GM12878 (cell line): Measurements from ENCODE around the gene DGLUCY. TPM values are rescaled to one million over a fixed set of nuclear protein-coding genes. Genes with fewer than 3 reads are reported as not detected.
A peak's percentile ranks its signal among the peaks of the same experiment; 100 is the strongest.

Experiments
- BRCA1 ChIP-seq: IDR thresholded peaks from 2 replicates; pipeline ENCODE4 v1.6.1; 2011; ENCODE audit warnings: low read depth, low read length, improper control_type of control experiment
- CHD1 ChIP-seq: IDR thresholded peaks from 2 replicates; pipeline ENCODE4 v1.6.1; 2012; ENCODE audit warnings: low read depth, low read length, improper control_type of control experiment
- CHD2 ChIP-seq: IDR thresholded peaks from 2 replicates; pipeline ENCODE4 v1.6.1; 2011; ENCODE audit warnings: low read depth, low read length, improper control_type of control experiment, borderline replicate concordance
- E2F4 ChIP-seq: IDR thresholded peaks from 2 replicates; pipeline ENCODE4 v1.6.1; 2012; ENCODE audit warnings: low read depth, low read length, improper control_type of control experiment
- E4F1 ChIP-seq: fragments of 450-650 bp; IDR thresholded peaks from 2 replicates; pipeline ENCODE4 v1.6.1; 2018; ENCODE audit warnings: borderline replicate concordance, mild to moderate bottlenecking; ENCODE audit not compliant: partially characterized antibody
- ELK1 ChIP-seq: IDR thresholded peaks from 2 replicates; pipeline ENCODE4 v1.6.1; 2012; ENCODE audit warnings: low read depth, low read length, improper control_type of control experiment
- FOS ChIP-seq: IDR thresholded peaks from 3 replicates; pipeline ENCODE4 v1.6.1; 2011; ENCODE audit warnings: borderline replicate concordance; ENCODE audit not compliant: insufficient read length; ENCODE audit errors: extremely low read depth
- NBN ChIP-seq: fragments of 450-650 bp; IDR thresholded peaks from 2 replicates; pipeline ENCODE4 v1.6.1; 2016
- NR2C2 ChIP-seq: IDR thresholded peaks from 2 replicates; pipeline ENCODE4 v1.6.1; 2011; ENCODE audit warnings: borderline replicate concordance, low read depth; ENCODE audit not compliant: control insufficient read depth, insufficient read length
- NRF1 ChIP-seq: conservative IDR thresholded peaks from 2 replicates; pipeline ENCODE4 v1.6.1; 2011; ENCODE audit warnings: mild to moderate bottlenecking, low read depth, low read length, improper control_type of control experiment
- PKNOX1 ChIP-seq: fragments of 450-650 bp; IDR thresholded peaks from 2 replicates; pipeline ENCODE4 v1.6.1; 2016; ENCODE audit warnings: mild to moderate bottlenecking
- SIX5 ChIP-seq: IDR thresholded peaks from 2 replicates; pipeline ENCODE4 v1.6.1; 2011; ENCODE audit warnings: mild to moderate bottlenecking, low read depth, low read length, moderate library complexity; ENCODE audit not compliant: severe bottlenecking
- SRF ChIP-seq, 2 experiments: IDR thresholded peaks; 2 replicates each; pipeline ENCODE4 v1.6.1; 2011; ENCODE audit warnings: low read depth in 2 of 2, low read length in 2 of 2, mild to moderate bottlenecking in 1 of 2, moderate library complexity in 1 of 2
- ZNF687 ChIP-seq: fragments of 450-650 bp; IDR thresholded peaks from 2 replicates; pipeline ENCODE4 v1.6.1; 2017; ENCODE audit warnings: mild to moderate bottlenecking, moderate library complexity
- polyA plus RNA-seq, 11 experiments: library from polyadenylated mRNA; depleted of rRNA in 4 of 11; unstranded in 6 of 11; stranded (reverse) in 5 of 11; fragments of >200 nt; fragmentation: Nextera tagmentation in 4 of 11; fragmentation: Illumina TruSeq in 1 of 11; extraction: Ambion mirVana in 4 of 11; extraction: Trizol in 1 of 11; gene quantifications; 1 replicate in 1 of 11; 2 replicates in 10 of 11; pipeline versions ENCODE4 v1.2.1 to v1.2.3, GENCODE V29; 2011 to 2016; ENCODE audit warnings: inconsistent platforms in 2 of 11, missing spikeins in 2 of 11, low read depth in 1 of 11
- total RNA-seq, 4 experiments: library from RNA; depleted of rRNA in 3 of 4; stranded (reverse); fragments of >200 nt in 3 of 4; fragmentation: Illumina TruSeq in 1 of 4; extraction: Trizol in 1 of 4; gene quantifications; 2 replicates each; pipeline versions ENCODE4 v1.2.1 to v1.2.3, GENCODE V29; 2013 to 2021

The DGLUCY gene
- total and polyA plus RNA-seq, 10 of the 15 experiments (the other 5 are each of a cell fraction or from before 2014, with no cell fraction given): 15.0 to 70.3 (median 55.1) TPM

- no peak for TF ChIP-seq E4F1
- no peak for TF ChIP-seq SIX5
- TF ChIP-seq CHD1: 0 out of 2 replicates have a peak, but pooled peaks have one; percentile 81
- TF ChIP-seq NRF1: no peak
- TF ChIP-seq CHD2: peak; percentile 53; the same call in 1 of the 2 replicates
- peak; percentile 28; the same call in 1 of the 2 replicates for TF ChIP-seq PKNOX1
- TF ChIP-seq ELK1: no peak
- no peak for TF ChIP-seq NR2C2
- peak; percentile 95 for TF ChIP-seq NBN
- no peak; the same call in 1 of the 2 replicates for TF ChIP-seq ZNF687
- no peak for TF ChIP-seq FOS
- no peak for TF ChIP-seq BRCA1
- no peak for TF ChIP-seq E2F4
- no peak for TF ChIP-seq SRF (IDR thresholded peaks at IDR 0.05; ENCODE audit: low read depth in 2 of 2, low read length in 2 of 2)
Measured at GRCh38 chr14:91241863-91242262, 128.0 kb downstream of the DGLUCY start (continued).
